NCI-H128 (cell line): ENCODE measurements around the gene NF1.
"Not testable (repeated sequence)": the region's sequence is repeated elsewhere in the genome, so short reads cannot be mapped to it uniquely, and the experiment has no call there.

Experiments
- DNase-seq: peaks from one replicate; lab custom pipeline; 2025; ENCODE audit not compliant: unreplicated experiment; lab: John Stamatoyannopoulos, UW

The NF1 gene

GRCh38 chr17:31074772-31075555, 19.8 kb upstream of the NF1 start:
- DNase-seq: no peak

- DNase-seq: no peak
Measured at GRCh38 chr17:31078290-31078689, 16.5 kb upstream of the NF1 start.

GRCh38 chr17:31079731-31080130, 15.0 kb upstream of the NF1 start:
- no peak for DNase-seq

- no peak for DNase-seq
Measured at GRCh38 chr17:31085563-31085962, 9.2 kb upstream of the NF1 start.

GRCh38 chr17:31089471-31089870, 5.3 kb upstream of the NF1 start:
- DNase-seq: no peak

- not testable (repeated sequence) for DNase-seq
Measured at GRCh38 chr17:31090650-31091049, 4.1 kb upstream of the NF1 start.

GRCh38 chr17:31092475-31093064, 2.2 kb upstream of the NF1 start:
- no peak for DNase-seq

GRCh38 chr17:31093866-31094599, 744 bp upstream of the NF1 start:
- DNase-seq: no peak

- DNase-seq: no peak
Measured at GRCh38 chr17:31095236-31096105, 694 bp downstream of the NF1 start.

GRCh38 chr17:31096106-31096436, 1.3 kb downstream of the NF1 start:
- no peak for DNase-seq

GRCh38 chr17:31099016-31099415, 4.2 kb downstream of the NF1 start:
- DNase-seq: no peak

- DNase-seq: no peak
Measured at GRCh38 chr17:31100840-31101459, 6.2 kb downstream of the NF1 start.

GRCh38 chr17:31101943-31102342, 7.2 kb downstream of the NF1 start:
- no peak for DNase-seq

GRCh38 chr17:31105991-31106390, 11.2 kb downstream of the NF1 start:
- no peak for DNase-seq

- DNase-seq: no peak
Measured at GRCh38 chr17:31111183-31111582, 16.4 kb downstream of the NF1 start.

GRCh38 chr17:31112001-31112661, 17.4 kb downstream of the NF1 start:
- DNase-seq: no peak

GRCh38 chr17:31113368-31113767, 18.6 kb downstream of the NF1 start:
- not testable (repeated sequence) for DNase-seq

GRCh38 chr17:31113939-31114338, 19.2 kb downstream of the NF1 start:
- DNase-seq: no peak

GRCh38 chr17:31114956-31115555, 20.3 kb downstream of the NF1 start:
- no peak for DNase-seq

GRCh38 chr17:31116167-31116566, 21.4 kb downstream of the NF1 start:
- DNase-seq: no peak
